CD4-positive, alpha-beta T cell treated with Interleukin-15 for 1 hour (primary cell): ENCODE measurements around the gene ACOT4.
"Not testable (repeated sequence)": the region's sequence is repeated elsewhere in the genome, so short reads cannot be mapped to it uniquely, and the experiment has no call there.

Source experiments
- DNase-seq: peaks from one replicate; pipeline ENCODE4 v3.0.0-alpha.2; 2020

ACOT4 gene, protein sequence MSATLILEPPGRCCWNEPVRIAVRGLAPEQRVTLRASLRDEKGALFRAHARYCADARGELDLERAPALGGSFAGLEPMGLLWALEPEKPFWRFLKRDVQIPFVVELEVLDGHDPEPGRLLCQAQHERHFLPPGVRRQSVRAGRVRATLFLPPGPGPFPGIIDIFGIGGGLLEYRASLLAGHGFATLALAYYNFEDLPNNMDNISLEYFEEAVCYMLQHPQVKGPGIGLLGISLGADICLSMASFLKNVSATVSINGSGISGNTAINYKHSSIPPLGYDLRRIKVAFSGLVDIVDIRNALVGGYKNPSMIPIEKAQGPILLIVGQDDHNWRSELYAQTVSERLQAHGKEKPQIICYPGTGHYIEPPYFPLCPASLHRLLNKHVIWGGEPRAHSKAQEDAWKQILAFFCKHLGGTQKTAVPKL

DNA sequence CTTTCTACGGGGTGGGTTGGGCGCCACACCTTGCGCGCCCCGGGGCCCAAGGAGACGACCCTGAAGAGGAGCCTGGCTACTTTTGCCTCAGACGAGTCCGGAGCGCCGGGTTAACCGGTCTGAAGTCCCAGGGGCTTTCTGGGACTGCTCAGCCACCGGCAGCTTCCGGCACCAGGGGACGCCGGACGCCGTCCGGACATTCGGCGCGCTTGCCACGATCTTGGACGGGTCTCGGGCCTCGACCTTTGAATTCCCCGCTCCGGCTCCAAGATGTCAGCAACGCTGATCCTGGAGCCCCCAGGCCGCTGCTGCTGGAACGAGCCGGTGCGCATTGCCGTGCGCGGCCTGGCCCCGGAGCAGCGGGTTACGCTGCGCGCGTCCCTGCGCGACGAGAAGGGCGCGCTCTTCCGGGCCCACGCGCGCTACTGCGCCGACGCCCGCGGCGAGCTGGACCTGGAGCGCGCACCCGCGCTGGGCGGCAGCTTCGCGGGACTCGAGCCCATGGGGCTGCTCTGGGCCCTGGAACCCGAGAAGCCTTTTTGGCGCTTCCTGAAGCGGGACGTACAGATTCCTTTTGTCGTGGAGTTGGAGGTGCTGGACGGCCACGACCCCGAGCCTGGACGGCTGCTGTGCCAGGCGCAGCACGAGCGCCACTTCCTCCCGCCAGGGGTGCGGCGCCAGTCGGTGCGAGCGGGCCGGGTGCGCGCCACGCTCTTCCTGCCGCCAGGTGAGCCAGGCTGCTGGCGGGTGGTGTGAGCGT, at the start of gene ACOT4:
Gene ACOT4, plus strand, starts transcription at position 184 of the 760 bp plus-strand sequence. Its CDS starts 87 bp downstream, at position 271.
- peak; percentile 33 for DNase-seq

DNA sequence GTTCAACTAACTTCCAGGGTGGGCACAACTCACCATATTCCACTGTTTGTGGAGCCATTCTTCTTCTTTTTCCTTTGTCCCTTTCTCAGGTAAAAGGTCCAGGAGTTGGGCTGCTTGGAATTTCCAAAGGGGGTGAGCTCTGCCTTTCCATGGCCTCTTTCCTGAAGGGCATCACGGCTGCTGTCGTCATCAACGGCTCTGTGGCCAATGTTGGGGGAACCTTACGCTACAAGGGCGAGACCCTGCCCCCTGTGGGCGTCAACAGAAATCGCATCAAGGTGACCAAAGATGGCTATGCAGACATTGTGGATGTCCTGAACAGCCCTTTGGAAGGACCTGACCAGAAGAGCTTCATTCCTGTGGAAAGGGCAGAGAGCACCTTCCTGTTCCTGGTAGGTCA, 48.7 kb upstream of the ACOT4 start:
- DNase-seq, result not testable (repeated sequence)

DNA sequence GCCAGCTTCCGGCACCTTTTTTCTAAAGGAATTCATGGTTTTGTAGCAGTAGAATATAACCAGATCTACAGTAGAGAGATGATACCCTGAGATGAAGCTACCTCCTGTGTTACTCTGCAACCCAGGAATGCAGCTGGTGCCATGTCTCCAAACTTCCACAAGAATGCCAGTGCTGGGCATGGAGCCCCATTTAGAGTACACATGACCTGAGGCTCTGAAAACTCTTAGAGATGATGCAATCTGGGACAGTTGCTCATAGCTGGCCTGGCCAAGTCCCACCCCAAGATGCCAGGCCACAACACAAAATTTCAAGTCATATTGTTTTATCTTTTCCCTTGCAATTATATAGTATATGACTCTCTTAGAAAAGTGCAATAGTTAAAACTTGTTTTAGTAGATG, 46.3 kb upstream of the ACOT4 start:
- DNase-seq, result not testable (repeated sequence)

DNA sequence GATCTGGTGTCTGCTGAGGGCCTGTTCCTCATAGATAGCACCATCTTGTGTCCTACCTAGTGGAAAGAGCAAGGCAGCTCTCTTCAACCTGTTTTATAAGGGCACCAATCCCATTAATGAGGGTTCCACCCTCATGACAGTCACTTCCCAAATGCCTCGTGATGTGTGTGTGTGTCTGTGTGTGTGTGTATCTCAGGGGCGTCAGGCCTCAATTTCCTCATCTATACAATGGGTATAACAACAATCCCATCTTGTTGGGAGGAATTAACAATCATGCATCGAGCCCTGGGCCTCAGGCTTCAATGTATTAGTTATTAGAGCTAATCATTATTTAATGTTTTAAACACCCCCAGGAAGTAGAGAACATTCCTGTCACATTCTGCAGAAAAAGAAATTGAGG, 42.6 kb upstream of the ACOT4 start:
- not testable (repeated sequence) for DNase-seq

DNA sequence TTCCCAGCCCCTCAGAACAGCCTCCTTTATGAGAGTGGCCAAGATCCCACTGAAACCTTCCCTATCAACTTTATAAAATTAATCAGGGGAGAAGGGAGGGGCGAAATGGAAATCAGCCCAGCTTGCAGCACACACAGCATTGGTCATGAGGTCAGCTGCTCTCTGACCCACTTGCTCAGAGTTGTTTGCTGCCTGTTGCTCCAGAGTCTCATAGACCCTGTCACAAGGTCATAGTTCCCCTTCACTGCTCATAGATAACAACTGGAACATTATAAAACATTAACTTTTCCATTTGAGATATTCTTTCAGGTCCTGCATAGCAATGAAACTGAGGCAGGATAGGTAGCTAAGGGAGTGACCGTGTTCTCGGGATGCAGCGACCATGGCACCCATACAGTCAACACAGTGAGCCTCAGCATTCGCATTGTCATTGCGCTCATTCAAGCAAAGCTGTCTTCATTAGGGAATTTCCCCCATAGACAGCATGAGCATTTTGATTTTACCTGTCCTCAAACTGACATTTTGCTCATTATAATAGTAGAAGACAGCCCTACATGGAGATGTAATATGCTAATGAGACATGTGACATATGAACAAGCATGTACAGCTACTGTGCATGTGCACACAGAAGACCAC, 41.7 kb upstream of the ACOT4 start:
- DNase-seq, result not testable (repeated sequence)

DNA sequence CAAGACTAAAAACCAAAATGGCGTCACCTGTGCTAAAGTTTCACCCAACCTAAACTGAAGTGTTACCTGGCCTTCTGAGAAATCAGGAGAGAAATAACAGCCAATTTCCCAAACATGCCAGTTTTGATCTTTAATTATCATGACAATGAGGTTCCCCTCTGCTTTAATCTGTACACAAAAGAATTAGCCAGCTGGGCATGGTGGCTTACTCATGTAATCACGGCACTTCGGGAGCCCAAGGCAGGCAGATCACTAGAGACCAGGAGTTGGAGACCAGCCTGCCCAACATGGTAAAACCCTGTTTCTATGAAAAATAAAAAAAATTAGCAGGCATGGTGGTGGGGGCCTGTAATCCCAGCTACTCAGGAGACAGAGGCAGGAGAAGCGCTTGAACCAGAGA, 37.8 kb upstream of the ACOT4 start:
- no peak for DNase-seq

DNA sequence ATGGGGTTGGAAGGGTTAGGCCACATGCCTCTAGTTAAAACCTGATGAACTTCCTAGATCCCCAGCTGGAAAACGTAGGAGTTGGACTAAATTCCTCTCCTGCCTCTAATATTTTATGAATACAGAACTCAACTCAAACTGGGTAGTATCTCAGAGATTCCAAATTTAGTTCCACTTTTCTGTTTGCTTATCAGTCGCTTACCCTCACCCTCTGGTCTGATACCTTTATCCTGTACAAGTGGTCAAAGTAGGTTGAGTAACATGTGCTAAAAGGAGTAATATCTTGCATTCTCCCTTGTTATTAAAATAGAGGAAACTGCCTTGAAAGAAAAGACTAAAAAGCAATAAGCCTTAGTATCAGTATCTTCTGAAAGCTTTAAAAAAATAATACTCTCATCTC, 34.5 kb upstream of the ACOT4 start:
- DNase-seq, result not testable (repeated sequence)

DNA sequence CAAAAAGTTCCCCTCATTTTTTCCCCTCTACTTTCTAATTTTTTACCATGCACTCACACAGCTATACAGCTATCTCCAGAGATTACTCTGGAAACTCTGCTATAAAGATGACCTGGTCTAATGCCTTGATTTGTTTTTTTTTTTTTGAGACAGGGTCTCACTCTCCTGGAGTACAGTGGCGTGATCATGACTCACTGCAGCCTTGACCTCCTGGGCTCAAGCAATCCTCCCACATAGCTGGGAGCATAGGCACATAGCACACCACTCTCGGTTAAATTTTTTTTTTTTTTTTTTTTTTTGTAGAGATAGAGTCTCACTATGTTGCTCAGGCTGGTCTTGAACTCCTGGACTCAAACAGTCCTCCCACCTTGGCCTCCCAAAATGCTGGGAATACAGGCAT, 33.4 kb upstream of the ACOT4 start:
- not testable (repeated sequence) for DNase-seq

DNA sequence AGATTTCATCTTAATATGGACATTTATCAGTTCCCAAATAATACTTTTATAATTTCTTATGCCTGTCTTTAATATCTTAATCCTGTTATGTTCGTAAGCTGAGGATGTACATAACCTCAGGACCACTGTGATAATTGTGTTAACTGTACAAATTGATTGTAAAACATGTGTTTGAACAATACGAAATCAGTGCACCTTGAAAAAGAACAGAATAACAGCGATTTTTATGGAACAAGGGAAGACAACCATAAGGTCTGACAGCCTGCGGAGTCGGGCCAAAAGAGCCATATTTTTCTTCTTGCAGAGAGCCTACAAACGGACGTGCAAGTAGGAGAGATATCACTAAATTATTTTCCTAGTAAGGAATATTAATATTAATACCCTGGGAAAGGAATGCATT, 29.4 kb upstream of the ACOT4 start:
- DNase-seq, result not testable (repeated sequence)

DNA sequence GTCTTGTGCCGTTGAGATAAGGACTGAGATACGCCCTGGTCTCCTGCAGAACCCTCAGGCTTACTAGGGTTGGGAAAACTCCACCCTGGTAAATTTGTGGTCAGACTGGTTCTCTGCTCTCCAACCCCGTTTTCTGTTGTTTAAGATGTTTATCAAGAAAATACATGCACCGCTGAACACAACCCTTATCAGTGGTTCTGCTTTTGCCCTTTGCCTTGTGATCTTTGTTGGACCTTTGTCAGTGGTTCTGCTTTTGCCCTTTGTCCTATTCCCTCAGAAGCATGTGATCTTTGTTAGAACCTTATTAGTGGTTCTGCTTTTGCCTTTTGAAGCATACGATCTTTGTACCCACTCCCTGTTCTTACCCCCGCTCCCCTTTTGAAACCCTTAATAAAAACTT, 29.0 kb upstream of the ACOT4 start:
- DNase-seq, result not testable (repeated sequence)

DNA sequence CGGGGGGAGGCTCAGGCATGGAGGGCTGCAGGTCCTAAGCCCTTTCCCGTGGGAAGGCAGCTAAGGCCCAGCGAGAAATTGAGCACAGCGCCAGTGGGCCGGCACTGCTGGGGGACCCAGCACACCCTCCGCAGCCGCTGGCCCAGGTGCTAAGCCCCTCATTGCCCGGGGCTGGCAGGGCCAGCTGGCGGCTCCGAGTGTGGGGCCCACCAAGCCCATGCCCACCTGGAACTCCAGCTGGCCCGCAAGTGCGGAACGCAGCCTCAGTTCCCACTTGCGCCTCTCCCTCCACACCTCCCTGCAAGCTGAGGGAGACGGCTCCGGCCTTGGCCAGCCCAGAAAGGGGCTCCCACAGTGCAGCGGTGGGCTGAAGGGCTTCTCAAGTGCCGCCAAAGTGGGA, 25.2 kb upstream of the ACOT4 start:
- DNase-seq, result not testable (repeated sequence)

DNA sequence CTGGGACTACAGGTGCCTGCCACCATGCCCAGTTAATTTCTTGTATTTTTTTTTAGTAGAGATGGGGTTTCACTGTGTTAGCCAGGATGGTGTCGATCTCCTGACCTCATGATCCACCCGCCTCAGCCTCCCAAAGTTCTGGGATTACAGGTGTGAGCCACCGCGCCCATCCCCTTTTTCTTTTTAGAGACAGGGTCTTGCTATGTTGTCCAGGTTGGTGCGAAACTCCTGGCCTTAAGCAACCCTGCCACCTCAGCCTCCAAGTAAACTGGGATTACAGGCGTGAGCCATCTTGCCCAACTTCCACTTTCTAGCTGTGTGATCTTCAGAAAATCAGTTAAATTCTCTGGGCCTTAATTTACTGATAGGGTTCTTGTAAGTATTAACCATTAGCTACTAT, 24.7 kb upstream of the ACOT4 start:
- DNase-seq, result not testable (repeated sequence)

DNA sequence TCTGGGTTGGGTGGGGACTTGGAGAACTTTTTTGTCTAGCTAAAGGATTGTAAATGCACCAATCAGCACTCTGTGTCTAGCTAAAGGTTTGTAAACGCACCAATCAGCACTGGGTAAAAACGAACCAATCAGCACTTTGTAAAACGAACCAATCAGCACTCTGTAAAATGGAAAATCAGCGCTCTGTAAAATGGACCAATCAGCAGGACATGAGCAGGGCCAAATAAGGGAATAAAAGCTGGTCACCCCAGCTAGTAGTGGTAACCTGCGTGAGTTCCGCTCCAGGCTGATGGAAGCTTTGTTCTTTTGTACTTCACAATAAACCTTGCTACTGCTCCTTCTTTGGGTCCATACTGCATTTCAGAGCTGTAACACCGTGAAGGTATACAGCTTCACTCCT, 24.3 kb upstream of the ACOT4 start:
- no peak for DNase-seq

DNA sequence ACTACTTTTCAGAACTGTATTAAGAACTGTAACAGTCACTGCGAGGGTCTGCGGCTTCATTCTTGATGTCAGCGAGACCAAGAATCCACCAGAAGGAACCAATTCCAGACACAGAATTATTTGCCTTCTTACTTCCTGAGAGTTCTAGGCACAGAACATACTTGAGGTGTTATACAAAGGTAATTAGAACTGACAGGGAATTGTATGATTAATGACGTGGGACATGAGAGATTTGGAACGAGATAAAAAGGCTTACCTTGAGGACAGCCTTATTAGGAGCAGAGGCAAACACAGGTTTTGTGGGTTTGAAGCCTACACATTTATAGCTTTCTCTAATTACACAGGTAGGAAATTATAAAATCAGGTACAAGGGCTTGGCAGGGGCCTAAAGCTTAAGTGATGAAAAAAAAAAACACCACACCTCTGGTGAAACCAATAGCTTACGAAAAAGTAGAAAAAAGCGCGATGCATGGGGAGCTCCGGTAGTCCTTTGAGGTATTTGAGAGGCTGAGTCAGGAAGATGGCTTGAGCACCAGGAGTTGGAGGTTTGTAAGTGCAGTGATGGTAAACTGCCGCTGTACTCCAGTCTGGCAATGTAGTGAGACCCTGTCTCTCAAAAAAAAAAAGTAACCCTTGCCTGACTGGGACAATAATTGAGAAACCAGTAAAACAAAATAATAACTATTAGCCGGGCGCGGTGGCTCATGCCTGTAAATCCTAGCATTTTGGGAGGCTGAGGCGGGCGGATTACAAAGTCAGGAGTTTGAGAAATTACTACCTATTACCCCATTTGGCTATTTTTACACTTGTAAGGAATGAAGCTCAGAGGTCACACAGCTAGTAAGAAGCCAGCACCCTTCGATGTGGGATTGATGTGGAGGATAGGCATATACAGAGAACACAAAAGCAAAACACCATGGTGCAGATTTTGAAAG, 23.5 kb upstream of the ACOT4 start:
- DNase-seq, result no peak

DNA sequence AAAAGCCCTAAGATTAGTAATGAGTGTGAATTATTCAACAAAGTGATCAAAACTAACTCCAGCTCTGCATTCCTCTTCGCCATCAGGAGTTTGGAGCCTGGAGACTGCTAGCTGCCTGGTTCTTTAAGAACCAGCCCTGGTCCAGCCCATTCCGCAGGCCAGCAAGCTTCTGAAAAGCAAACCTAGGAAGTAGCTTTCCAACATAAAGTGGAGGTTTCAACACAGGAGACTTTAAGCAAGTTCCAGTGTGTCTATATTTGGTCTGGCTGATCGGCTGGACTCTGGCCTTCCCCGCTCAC, 22.8 kb upstream of the ACOT4 start:
- not testable (repeated sequence) for DNase-seq

DNA sequence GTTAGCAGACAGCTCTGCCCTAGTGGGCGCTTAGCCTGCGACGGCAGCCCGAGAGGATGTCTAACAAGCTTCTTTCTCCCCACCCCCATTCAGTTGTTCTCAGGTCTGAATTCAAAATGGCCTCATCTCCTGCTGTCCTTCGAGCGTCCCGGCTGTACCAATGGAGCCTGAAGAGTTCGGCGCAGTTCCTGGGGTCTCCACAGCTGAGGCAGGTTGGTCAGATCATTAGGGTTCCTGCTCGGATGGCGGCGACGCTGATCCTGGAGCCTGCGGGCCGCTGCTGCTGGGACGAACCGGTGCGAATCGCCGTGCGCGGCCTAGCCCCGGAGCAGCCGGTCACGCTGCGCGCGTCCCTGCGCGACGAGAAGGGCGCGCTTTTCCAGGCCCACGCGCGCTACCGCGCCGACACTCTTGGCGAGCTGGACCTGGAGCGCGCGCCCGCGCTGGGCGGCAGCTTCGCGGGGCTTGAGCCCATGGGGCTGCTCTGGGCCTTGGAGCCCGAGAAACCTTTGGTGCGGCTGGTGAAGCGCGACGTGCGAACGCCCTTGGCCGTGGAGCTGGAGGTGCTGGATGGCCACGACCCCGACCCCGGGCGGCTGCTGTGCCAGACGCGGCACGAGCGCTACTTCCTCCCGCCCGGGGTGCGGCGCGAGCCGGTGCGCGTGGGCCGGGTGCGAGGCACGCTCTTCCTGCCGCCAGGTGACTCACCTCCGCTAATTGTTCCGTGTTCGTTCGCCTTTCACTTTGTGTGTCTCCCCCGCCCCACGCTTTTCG, 22.3 kb upstream of the ACOT4 start, which contains the start of gene ACOT2:
Gene ACOT2, plus strand, starts transcription at position 29 of the 774 bp plus-strand sequence. Its CDS starts 28 bp downstream, at position 57.
- peak; percentile 78 for DNase-seq

DNA sequence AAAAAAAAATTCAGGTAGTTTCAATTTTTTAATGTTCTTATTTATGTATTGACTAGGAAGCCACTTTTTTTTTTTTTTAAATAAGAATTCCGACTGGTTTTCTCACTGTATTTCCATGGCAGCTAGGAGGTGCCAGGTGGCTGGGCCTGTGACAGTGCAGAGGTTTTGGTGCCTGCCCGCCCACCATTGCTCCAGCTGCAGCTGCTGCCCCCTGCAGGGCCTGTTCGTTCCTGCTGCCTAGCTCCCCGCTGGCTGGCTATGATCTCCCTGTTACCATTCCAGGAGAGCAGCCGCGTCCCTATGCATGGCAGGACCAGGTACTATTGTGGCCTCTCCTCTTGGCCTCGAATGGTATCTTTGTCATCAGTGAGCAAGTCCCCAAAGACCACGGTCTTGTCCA, 20.8 kb upstream of the ACOT4 start:
- DNase-seq, result peak; percentile 65

DNA sequence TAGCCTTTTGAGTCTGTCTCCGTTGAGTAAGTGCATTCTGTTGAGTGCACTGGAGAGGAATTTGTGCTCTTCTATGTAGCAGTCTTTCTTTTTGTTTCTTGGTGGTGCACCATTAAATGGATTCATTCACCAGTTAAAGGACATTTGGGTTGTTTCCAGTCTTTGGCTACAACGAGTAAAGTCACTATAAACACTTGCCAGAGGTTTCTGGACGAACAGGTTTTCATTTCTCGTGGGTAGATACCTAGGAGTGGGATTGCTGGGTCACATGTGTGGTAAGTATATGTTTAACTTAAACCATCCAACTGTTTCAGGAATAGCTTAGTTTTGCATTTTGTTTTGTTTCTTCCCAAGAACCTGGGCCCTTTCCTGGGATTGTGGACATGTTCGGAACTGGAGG, 18.6 kb upstream of the ACOT4 start:
- not testable (repeated sequence) for DNase-seq

DNA sequence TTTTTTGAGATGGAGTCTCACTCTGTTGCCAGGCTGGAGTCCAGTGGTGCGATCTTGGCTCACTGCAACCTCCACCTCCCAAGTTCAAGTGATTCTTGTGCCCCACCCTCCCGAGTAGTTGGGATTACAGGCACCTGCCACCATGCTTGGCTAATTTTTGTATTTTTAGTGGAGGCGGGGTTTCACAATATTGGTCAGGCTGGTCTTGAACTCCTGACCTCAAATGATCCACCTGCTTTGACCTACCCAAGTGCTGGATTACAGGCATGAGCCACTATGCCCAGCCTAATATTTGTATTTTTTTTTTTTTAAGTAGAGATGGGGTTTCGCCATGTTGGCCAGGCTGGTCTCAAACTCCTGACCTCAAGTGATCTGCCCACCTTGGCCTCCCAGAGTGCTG, 17.9 kb upstream of the ACOT4 start:
- not testable (repeated sequence) for DNase-seq

DNA sequence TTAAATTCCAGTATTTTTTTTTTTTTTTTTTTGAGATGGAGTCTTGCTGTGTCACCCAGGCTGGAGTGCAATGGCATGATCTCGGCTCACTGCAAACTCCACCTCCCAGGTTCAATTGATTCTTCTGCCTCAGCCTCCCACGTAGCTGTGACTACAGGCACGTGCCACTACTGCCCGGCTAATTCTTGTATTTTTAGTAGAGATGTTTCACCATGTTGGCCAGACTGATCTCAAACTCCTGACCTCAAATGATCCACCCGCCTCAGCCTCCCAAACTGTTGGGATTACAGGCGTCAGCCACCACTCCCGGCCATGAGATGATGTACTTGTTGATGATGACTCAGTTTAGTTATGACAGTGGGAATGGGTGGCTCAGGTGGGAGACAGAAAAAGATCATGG, 17.4 kb upstream of the ACOT4 start:
- DNase-seq, result not testable (repeated sequence)

DNA sequence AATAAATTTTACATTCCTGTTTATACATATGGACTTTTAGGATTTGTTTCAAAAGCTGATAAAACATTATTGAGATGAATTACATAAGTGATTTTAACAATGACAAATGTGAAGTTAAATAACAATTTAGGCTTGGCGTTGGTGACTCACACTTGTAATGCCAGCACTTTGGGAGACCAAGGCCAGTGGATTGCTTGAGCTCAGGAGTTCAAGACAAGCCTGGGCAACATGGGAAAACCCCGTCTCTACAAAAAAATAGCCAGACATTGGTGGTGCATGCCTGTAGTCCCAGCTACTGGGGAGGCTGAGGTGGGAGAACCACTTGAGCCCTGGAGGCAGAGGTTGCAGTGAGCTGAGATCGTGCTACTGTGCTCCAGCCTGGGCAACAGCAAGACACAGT, 15.3 kb upstream of the ACOT4 start:
- DNase-seq, result no peak

DNA sequence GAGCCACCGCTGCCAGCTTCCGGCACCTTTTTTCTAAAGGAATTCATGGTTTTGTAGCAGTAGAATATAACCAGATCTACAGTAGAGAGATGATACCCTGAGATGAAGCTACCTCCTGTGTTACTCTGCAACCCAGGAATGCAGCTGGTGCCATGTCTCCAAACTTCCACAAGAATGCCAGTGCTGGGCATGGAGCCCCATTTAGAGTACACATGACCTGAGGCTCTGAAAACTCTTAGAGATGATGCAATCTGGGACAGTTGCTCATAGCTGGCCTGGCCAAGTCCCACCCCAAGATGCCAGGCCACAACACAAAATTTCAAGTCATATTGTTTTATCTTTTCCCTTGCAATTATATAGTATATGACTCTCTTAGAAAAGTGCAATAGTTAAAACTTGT, 14.5 kb upstream of the ACOT4 start:
- not testable (repeated sequence) for DNase-seq
